Lower leg skin (tissue), 4 donors: Measurements from ENCODE around the gene DNASE1L3. TPM values are rescaled to one million over a fixed set of nuclear protein-coding genes. Genes with fewer than 3 reads are reported as not detected.

Experiments
- DNase-seq, 2 donors: peaks; one replicate each; pipeline ENCODE4 v3.0.0-alpha.2; 2019; ENCODE audit warnings: low spot score in 2 of 2
- H3K4me3 ChIP-seq: fragments of 200-600 bp; sonication (generic); 2 replicates; pipeline ENCODE4 v1.5.1; 2017; ENCODE audit warnings: mild to moderate bottlenecking, low read depth; ENCODE audit not compliant: poor library complexity, severe bottlenecking
- POLR2A ChIP-seq, 2 donors: fragments of 450-650 bp; IDR thresholded peaks; one replicate each; pipeline ENCODE4 v1.6.1; 2016 to 2017; ENCODE audit warnings: antibody characterized with exemption in 2 of 2, mild to moderate bottlenecking in 1 of 2, moderate library complexity in 1 of 2
- WGBS, 2 donors: methylation state at CpG; one replicate each; pipeline ENCODE4 v1.1.5; 2018; 5-methylcytosine and 5-hydroxymethylcytosine counted together
- intact Hi-C: fragments of 100-400 bp; cut with DNase I; formaldehyde crosslinking; loops from one replicate; pipeline ENCODE4 v1.15.0; 2023; ENCODE audit warnings: low total_unique reads
- total RNA-seq, 4 donors: library from RNA; depleted of rRNA; stranded (reverse); fragments of >200 nt; gene quantifications; one replicate each; pipeline ENCODE4 v1.1.0, GENCODE V29; 2016
- TF ChIP-seq, protein P1 (sequence below), 3 donors: fragments of 450-650 bp; IDR thresholded peaks; one replicate each; pipeline ENCODE4 v1.5.1; 2016; ENCODE audit warnings: antibody characterized with exemption in 3 of 3, mild to moderate bottlenecking in 3 of 3, moderate library complexity in 2 of 3

Gene DNASE1L3
- total RNA-seq, 4 donors from 2014 or later: 0.76 to 8.1 (median 3.1) TPM

GRCh38 chr3:58193682-58194407 is 16.9 kb downstream of the DNASE1L3 start:
- no peak for TF ChIP-seq POLR2A (IDR thresholded peaks at IDR 0.05)
- TF ChIP-seq, protein P1, sequence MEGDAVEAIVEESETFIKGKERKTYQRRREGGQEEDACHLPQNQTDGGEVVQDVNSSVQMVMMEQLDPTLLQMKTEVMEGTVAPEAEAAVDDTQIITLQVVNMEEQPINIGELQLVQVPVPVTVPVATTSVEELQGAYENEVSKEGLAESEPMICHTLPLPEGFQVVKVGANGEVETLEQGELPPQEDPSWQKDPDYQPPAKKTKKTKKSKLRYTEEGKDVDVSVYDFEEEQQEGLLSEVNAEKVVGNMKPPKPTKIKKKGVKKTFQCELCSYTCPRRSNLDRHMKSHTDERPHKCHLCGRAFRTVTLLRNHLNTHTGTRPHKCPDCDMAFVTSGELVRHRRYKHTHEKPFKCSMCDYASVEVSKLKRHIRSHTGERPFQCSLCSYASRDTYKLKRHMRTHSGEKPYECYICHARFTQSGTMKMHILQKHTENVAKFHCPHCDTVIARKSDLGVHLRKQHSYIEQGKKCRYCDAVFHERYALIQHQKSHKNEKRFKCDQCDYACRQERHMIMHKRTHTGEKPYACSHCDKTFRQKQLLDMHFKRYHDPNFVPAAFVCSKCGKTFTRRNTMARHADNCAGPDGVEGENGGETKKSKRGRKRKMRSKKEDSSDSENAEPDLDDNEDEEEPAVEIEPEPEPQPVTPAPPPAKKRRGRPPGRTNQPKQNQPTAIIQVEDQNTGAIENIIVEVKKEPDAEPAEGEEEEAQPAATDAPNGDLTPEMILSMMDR (IDR thresholded peaks at IDR 0.05): no peak
- DNase-seq: no peak
- H3K4me3 ChIP-seq: no peak overlapping the region
- 83 to 94% methylated on average over 12 of the region's 12 CpGs for WGBS, 2 donors
- intact Hi-C loops: no loop called here

- intact Hi-C loops: no loop called here
- TF ChIP-seq POLR2A (IDR thresholded peaks at IDR 0.05): no peak
- TF ChIP-seq, protein P1 (IDR thresholded peaks at IDR 0.05): no peak
- WGBS, 2 donors: 80 to 92% methylated on average over 4 to 5 of the region's 5 CpGs
Observed at GRCh38 chr3:58192069-58192468, 18.7 kb downstream of the DNASE1L3 start.

GRCh38 chr3:58191361-58191991 is 19.3 kb downstream of the DNASE1L3 start:
- TF ChIP-seq POLR2A (IDR thresholded peaks at IDR 0.05): no peak
- TF ChIP-seq, protein P1 (IDR thresholded peaks at IDR 0.05): no peak
- no peak for DNase-seq
- H3K4me3 ChIP-seq: no peak overlapping the region
- 72 to 75% methylated on average over 10 of the region's 10 CpGs for WGBS, 2 donors
- intact Hi-C loops: no loop called here

More at GRCh38 chr3:58192069-58192468, 18.7 kb downstream of the DNASE1L3 start:
- H3K4me3 ChIP-seq: no peak overlapping the region
- DNase-seq: no peak

- no peak overlapping the region for H3K4me3 ChIP-seq
- TF ChIP-seq POLR2A (IDR thresholded peaks at IDR 0.05): no peak
- TF ChIP-seq, protein P1 (IDR thresholded peaks at IDR 0.05): no peak
- intact Hi-C loops: no loop called here
- WGBS, 2 donors: 92 to 97% methylated on average over 4 of the region's 4 CpGs
- DNase-seq: no peak
Observed at GRCh38 chr3:58190882-58191281, 19.9 kb downstream of the DNASE1L3 start.

GRCh38 chr3:58190291-58190690 is 20.5 kb downstream of the DNASE1L3 start:
- TF ChIP-seq, protein P1 (IDR thresholded peaks at IDR 0.05): no peak
- no peak for TF ChIP-seq POLR2A (IDR thresholded peaks at IDR 0.05)
- 85 to 100% methylated on average over 4 of the region's 4 CpGs for WGBS, 2 donors
- no peak overlapping the region for H3K4me3 ChIP-seq
- intact Hi-C loops: no loop called here
- no peak for DNase-seq
